Measurements from ENCODE around the gene EFCAB8.

EFCAB8 gene

GRCh38 chr20:32858701-32859372 is at the start of gene EFCAB8:
EFCAB8 (plus strand) TSS chr20:32858923; CDS start chr20:32863793, 4,870 bp downstream.
- in situ Hi-C loops (cut with MboI; ENCODE audit: low sequenced_read_pairs): no loop called here

- in situ Hi-C loops (cut with MboI; ENCODE audit: low sequenced_read_pairs): no loop called here
These were observed 48.8 kb upstream of the EFCAB8 start for GRCh38 chr20:32809907-32810306.

GRCh38 chr20:32810941-32811340 is 47.8 kb upstream of the EFCAB8 start:
- in situ Hi-C loops (cut with MboI; ENCODE audit: low sequenced_read_pairs): no loop called here

DNA sequence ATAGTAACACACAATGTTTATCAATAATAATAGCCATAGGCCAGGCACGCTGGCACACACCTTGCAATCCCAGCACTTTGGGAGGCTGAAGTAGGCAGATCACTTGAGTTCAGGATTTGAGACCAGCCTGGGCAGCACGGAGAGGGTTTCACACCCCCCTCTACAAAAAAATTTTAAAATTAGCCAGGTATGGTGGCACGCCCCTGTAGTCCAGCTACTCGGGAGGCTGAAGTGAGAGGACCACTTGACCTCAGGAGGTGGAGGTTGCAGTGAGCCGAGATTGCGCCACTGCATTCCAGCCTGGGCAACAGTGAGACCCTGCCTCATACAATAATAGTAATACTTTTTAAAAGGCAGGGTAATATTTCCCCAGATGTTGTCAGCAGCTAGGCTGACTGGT is 46.8 kb upstream of the EFCAB8 start:
- in situ Hi-C loops (cut with MboI; ENCODE audit: low sequenced_read_pairs): no loop called here

- in situ Hi-C loops (cut with MboI; ENCODE audit: low sequenced_read_pairs): no loop called here
These were observed 38.6 kb upstream of the EFCAB8 start for GRCh38 chr20:32819992-32820697.

DNA sequence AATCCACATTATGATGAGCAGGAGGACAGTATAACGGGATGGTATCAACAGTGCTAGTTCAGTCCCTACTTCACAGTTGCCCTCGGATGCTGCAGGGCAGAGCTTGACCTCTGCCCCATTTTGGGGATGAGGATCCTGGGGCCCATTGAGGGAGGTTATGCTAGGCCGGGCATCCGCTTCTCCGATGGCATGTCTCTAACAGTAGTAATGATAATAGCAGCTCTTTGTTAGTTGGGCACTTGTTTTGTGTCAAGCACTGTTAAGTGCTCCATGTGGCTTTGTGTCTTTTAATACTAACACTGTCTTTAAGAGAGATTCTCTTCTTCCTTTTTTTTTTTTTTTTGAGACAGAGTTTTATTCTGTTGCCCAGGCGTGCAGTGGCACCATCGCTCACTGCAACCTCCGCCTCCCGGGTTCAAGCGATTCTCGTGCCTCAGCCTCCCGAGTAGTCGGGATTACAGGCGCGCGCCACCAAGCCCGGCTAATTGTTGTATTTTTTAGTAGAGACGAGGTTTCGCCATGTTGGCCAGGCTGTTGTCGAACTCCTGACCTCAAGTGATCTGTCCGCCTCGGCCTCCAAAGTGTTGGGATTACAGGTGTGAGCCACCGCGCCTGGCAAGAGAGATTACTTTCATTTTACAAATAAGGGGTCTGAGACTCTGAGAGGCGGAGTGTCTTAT is 37.9 kb upstream of the EFCAB8 start:
- in situ Hi-C loops (cut with MboI; ENCODE audit: low sequenced_read_pairs): no loop called here

DNA sequence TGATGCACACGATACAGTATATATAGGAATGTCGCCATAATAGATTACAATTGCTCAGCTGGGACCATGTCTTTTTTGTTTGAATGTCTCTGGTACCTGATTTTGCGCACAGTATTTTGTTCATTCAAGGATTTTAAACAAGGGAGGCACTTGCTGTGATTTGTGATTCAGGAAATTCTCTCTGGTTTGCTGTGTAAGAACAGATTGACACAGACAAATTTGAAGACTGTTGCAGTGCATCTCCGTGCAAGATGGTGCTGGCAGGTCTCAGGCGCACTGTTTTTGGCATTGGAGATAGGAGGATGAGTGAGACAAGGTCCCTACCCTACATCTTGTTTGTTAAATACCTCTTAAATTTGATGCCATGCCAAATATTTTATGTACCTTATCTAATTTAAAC is 36.5 kb upstream of the EFCAB8 start:
- in situ Hi-C loops (cut with MboI; ENCODE audit: low sequenced_read_pairs): no loop called here

DNA sequence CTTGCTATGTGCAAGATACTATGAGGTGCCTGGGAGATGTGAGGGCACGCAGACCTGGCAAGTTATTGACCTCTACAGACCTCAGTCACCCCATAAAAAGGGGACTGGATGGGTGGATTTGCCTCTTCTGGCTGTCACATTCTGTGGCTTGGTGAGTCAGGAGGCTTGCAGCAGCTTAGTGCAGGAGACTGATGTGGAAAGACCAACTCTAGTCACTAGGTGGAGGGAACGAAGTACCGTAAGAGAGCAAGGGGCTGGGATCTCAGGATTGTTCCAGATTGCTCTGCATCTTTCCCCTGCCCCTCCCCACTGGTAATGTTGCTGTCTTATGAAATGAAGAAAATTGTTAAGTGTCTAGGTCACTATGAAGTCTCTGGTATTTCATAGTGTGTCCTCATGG is 35.6 kb upstream of the EFCAB8 start:
- in situ Hi-C loops (cut with MboI; ENCODE audit: low sequenced_read_pairs): no loop called here

DNA sequence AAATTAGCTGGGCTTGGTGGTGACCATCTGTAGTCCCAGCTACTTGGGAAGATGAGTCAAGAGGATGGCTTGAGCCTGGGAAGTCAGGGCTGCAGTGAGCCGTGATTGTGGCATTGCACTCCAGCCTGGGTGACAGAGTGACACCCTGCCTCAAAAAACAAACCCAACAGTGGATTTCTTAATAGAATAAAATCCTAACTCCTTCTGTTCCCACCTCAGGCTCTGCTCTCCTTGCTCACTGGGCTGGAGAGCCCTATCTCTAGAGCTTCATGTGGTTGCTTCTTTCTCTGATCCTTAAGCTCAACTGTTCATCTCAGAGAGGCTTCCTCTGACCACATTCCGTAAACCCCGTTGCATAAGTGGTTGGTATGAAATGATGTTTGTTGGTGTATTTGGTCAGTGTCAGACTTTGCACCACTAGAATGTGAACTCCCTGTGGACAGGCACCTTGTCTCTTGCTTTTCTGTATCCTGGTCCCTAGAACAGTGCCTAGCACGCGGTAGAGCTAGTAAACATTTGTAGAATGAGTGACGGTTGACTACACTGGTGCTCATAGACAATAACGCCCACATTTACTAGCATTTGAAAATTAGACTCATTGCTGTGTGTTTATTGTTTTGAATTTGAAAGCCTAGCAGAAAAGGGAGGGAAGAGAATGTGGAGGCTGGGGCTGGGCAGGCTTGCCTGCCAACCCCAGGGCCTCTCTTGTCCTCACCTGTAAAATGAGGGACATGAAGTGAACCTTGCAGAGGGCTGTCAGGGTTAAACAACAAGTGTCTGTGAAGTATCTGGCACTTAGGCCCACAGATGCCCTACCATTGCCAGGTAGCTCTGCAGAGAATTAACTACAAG is 34.8 kb upstream of the EFCAB8 start:
- in situ Hi-C loops (cut with MboI; ENCODE audit: low sequenced_read_pairs): no loop called here

GRCh38 chr20:32828029-32828680 is 30.6 kb upstream of the EFCAB8 start:
- in situ Hi-C loops (cut with MboI; ENCODE audit: low sequenced_read_pairs): no loop called here

- in situ Hi-C loops (cut with MboI; ENCODE audit: low sequenced_read_pairs): no loop called here
These were observed 29.3 kb upstream of the EFCAB8 start for GRCh38 chr20:32829311-32830005.

GRCh38 chr20:32830437-32830836 is 28.3 kb upstream of the EFCAB8 start:
- in situ Hi-C loops (cut with MboI; ENCODE audit: low sequenced_read_pairs): no loop called here

- in situ Hi-C loops (cut with MboI; ENCODE audit: low sequenced_read_pairs): no loop called here
These were observed 26.7 kb upstream of the EFCAB8 start for GRCh38 chr20:32831982-32832381.

- in situ Hi-C loops (cut with MboI; ENCODE audit: low sequenced_read_pairs): no loop called here
These were observed 26.1 kb upstream of the EFCAB8 start for GRCh38 chr20:32832664-32833063.

DNA sequence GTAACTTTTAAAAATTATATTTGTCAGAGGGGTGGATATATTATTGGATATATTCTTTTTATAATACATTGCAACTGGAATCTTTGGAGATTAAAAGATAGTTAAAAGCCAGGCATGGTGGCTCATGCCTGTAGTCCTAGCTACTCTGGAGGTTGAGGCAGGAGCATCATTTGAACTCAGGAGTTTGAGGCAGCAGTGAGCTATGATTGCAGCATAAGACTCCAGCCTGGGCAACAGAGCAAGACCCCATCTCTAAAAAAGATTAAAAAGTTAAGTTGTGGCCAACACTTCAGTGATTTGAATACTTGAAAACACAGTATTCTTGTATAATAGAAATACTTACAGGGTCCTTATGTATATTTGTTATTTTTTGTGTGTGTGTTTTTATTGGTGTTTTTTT is 23.8 kb upstream of the EFCAB8 start:
- in situ Hi-C loops (cut with MboI; ENCODE audit: low sequenced_read_pairs): no loop called here

- in situ Hi-C loops (cut with MboI; ENCODE audit: low sequenced_read_pairs): no loop called here
These were observed 21.6 kb upstream of the EFCAB8 start for GRCh38 chr20:32837157-32837556.

- in situ Hi-C loops (cut with MboI; ENCODE audit: low sequenced_read_pairs): no loop called here
These were observed 19.3 kb upstream of the EFCAB8 start for GRCh38 chr20:32839227-32839981.

GRCh38 chr20:32839982-32840285 is 18.8 kb upstream of the EFCAB8 start:
- in situ Hi-C loops (cut with MboI; ENCODE audit: low sequenced_read_pairs): no loop called here

DNA sequence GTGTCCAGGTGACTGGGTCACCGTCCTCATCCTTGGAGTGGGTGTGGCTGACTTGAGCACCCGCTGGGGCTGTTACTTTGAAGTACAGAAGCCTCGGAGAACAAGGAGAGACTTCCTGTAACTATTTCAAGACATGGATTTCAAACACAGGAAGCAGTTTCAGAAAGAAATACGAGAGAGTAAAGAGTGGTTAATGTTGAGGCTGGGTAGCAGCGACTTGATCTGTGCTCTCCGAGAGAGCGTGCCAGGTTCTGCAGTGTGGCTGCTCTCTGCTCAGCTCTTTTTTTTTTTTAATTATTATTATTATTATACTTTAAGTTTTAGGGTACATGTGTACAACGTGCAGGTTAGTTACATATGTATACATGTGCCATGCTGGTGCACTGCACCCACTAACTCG is 17.5 kb upstream of the EFCAB8 start:
- in situ Hi-C loops (cut with MboI; ENCODE audit: low sequenced_read_pairs): no loop called here

DNA sequence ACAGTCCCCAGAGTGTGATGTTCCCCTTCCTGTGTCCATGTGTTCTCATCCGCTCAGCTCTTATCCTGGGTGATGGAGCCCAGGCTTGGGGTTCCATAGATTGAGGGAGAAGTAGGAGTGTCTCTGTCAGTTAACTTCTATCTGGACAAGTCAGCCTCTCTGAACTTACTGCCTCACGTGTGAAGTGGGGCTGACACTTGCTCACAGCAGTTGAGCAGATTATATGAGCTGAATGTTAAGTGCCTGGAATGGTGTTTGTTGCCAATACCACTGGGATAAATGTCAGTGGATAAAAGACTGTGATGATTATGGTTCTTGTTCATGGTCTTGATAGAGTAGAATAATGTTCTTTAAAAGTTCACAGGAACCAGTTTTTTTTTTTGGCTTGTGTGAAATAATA is 17.1 kb upstream of the EFCAB8 start:
- in situ Hi-C loops (cut with MboI; ENCODE audit: low sequenced_read_pairs): no loop called here

Data from HL-60/S4 (cell line).